ENCODE measurements around the gene HMGN4.

DNA sequence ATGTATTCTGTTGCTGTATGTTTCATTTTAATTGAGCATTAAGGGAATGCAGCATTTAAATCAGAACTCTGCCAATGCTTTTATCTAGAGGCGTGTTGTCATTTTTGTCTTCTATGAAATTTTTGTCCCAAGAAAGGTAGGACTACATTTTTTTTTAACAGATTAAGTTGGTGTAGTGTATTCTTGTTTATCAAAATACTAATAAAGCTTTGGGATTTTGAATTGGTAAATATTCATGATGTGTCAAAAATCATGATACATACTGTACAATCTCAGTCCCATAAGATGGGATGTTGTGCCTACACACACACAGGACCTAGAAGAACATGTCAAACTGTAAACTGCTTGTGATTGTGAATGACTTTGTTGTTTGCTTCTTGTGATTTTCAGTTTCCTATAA, 11.2 kb upstream of the HMGN4 start:
- TF ChIP-seq, protein P1, sequence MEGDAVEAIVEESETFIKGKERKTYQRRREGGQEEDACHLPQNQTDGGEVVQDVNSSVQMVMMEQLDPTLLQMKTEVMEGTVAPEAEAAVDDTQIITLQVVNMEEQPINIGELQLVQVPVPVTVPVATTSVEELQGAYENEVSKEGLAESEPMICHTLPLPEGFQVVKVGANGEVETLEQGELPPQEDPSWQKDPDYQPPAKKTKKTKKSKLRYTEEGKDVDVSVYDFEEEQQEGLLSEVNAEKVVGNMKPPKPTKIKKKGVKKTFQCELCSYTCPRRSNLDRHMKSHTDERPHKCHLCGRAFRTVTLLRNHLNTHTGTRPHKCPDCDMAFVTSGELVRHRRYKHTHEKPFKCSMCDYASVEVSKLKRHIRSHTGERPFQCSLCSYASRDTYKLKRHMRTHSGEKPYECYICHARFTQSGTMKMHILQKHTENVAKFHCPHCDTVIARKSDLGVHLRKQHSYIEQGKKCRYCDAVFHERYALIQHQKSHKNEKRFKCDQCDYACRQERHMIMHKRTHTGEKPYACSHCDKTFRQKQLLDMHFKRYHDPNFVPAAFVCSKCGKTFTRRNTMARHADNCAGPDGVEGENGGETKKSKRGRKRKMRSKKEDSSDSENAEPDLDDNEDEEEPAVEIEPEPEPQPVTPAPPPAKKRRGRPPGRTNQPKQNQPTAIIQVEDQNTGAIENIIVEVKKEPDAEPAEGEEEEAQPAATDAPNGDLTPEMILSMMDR (IDR thresholded peaks at IDR 0.05), result no peak
- no peak for TF ChIP-seq POLR2A (IDR thresholded peaks at IDR 0.05)
